ENCODE data around the gene CCNY.

Gene CCNY

DNA sequence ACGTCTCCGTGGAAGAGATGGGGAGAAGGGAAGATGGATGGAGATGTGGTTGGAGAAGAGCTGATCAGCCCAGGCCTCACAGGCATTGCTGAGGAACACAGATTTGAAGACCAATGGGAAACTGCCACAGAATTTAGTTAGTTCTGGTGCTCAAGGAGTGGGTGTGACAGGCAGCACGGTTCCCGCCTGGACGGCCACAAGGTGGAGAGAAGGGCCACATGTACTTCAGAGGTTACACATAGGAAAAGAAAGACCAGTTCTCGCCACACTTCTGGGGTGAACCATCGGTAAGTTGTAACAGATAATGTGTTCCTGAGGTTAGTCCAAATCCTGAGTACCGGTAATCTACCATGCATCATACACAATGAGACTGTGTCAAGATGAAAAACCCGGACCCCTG is 239.3 kb downstream of the CCNY start:
- TF ChIP-seq TCF12 (IDR thresholded peaks at IDR 0.05; ENCODE audit: low read depth) (no peak), EGR1 (IDR thresholded peaks at IDR 0.05) (no peak), CREB1 (IDR thresholded peaks at IDR 0.05; ENCODE audit: low read depth) (no peak), ZBTB7A (IDR thresholded peaks at IDR 0.05; ENCODE audit: low read depth) (no peak), CEBPB (IDR thresholded peaks at IDR 0.05) (no peak), REST (IDR thresholded peaks at IDR 0.05; ENCODE audit: low read depth) (no peak), RAD21 (IDR thresholded peaks at IDR 0.05; ENCODE audit: low read depth) (no peak), TAF1 (IDR thresholded peaks at IDR 0.05; ENCODE audit: low read depth) (no peak), NFIC (IDR thresholded peaks at IDR 0.05) (no peak), EP300 (IDR thresholded peaks at IDR 0.05; ENCODE audit: borderline replicate concordance) (no peak), TEAD4 (IDR thresholded peaks at IDR 0.05) (no peak), FOXM1 (IDR thresholded peaks at IDR 0.05; ENCODE audit: borderline replicate concordance, low read depth) (no peak), YY1 (IDR thresholded peaks at IDR 0.05; ENCODE audit: low read depth) (no peak)
- TF ChIP-seq, protein P1, sequence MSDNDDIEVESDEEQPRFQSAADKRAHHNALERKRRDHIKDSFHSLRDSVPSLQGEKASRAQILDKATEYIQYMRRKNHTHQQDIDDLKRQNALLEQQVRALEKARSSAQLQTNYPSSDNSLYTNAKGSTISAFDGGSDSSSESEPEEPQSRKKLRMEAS (IDR thresholded peaks at IDR 0.05), result no peak
- TF ChIP-seq, protein P2, sequence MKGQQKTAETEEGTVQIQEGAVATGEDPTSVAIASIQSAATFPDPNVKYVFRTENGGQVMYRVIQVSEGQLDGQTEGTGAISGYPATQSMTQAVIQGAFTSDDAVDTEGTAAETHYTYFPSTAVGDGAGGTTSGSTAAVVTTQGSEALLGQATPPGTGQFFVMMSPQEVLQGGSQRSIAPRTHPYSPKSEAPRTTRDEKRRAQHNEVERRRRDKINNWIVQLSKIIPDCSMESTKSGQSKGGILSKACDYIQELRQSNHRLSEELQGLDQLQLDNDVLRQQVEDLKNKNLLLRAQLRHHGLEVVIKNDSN (IDR thresholded peaks at IDR 0.05), result no peak

DNA sequence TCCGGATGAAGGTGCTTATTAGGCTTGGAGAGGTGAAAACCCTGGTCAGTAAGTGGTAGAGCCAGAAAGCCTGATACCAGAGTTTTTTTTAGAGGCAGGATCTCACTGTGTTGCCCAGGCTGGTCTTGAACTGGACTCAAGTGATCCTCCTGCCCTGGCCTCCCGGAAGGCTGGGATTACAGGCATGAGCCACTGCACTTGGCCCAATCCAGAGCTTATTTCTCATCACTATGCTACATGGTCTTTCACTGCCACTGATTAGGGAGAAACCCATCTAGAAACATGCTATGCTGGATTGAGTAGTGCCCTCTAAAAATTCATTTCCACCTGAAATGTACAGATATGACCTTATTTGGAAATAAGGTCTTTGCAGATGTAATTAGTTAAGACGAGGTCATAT is 240.4 kb downstream of the CCNY start:
- TF ChIP-seq CEBPB (IDR thresholded peaks at IDR 0.05) (no peak), NFIC (IDR thresholded peaks at IDR 0.05) (no peak), EGR1 (IDR thresholded peaks at IDR 0.05) (no peak), CREB1 (IDR thresholded peaks at IDR 0.05; ENCODE audit: low read depth) (no peak), REST (IDR thresholded peaks at IDR 0.05; ENCODE audit: low read depth) (no peak), TAF1 (IDR thresholded peaks at IDR 0.05; ENCODE audit: low read depth) (no peak), YY1 (IDR thresholded peaks at IDR 0.05; ENCODE audit: low read depth) (no peak), RAD21 (IDR thresholded peaks at IDR 0.05; ENCODE audit: low read depth) (no peak), EP300 (IDR thresholded peaks at IDR 0.05; ENCODE audit: borderline replicate concordance) (no peak), TCF12 (IDR thresholded peaks at IDR 0.05; ENCODE audit: low read depth) (no peak), ZBTB7A (IDR thresholded peaks at IDR 0.05; ENCODE audit: low read depth) (no peak), TEAD4 (IDR thresholded peaks at IDR 0.05) (no peak)
- TF ChIP-seq, protein P1 (IDR thresholded peaks at IDR 0.05), result no peak
- TF ChIP-seq, protein P2 (IDR thresholded peaks at IDR 0.05), result no peak

GRCh38 chr10:35577926-35578617 is 241.8 kb downstream of the CCNY start:
- TF ChIP-seq TEAD4 (IDR thresholded peaks at IDR 0.05) (no peak), EGR1 (IDR thresholded peaks at IDR 0.05) (no peak), ZBTB7A (IDR thresholded peaks at IDR 0.05; ENCODE audit: low read depth) (no peak), CEBPB (IDR thresholded peaks at IDR 0.05) (no peak), CREB1 (IDR thresholded peaks at IDR 0.05; ENCODE audit: low read depth) (no peak), RAD21 (IDR thresholded peaks at IDR 0.05; ENCODE audit: low read depth) (no peak), TCF12 (IDR thresholded peaks at IDR 0.05; ENCODE audit: low read depth) (no peak), TAF1 (IDR thresholded peaks at IDR 0.05; ENCODE audit: low read depth) (no peak), FOXM1 (IDR thresholded peaks at IDR 0.05; ENCODE audit: borderline replicate concordance, low read depth) (no peak), EP300 (IDR thresholded peaks at IDR 0.05; ENCODE audit: borderline replicate concordance) (no peak), NFIC (IDR thresholded peaks at IDR 0.05) (no peak)
- TF ChIP-seq, protein P2 (IDR thresholded peaks at IDR 0.05), result no peak
- TF ChIP-seq, protein P1 (IDR thresholded peaks at IDR 0.05), result no peak

DNA sequence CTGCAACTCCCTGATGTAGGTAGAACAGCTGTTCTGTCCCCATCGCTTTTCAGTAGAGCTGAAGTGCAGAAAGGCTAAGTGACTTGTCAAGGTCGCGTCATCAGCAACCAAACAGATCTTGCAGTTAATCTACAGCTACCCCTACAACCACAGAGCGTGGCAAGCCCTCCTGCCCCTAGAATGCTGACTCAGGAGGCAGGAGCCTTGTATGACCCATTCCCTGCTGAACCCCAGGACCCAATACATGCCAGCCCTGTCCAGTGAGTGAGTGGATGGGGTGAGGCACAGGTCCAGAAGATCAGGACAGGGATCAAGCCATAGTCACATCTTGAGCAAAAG is 242.3 kb downstream of the CCNY start:
- TF ChIP-seq REST (IDR thresholded peaks at IDR 0.05; ENCODE audit: low read depth) (no peak), FOXM1 (IDR thresholded peaks at IDR 0.05; ENCODE audit: borderline replicate concordance, low read depth) (no peak), TCF12 (IDR thresholded peaks at IDR 0.05; ENCODE audit: low read depth) (no peak), CREB1 (IDR thresholded peaks at IDR 0.05; ENCODE audit: low read depth) (no peak), EGR1 (IDR thresholded peaks at IDR 0.05) (no peak), NFIC (IDR thresholded peaks at IDR 0.05) (no peak), TEAD4 (IDR thresholded peaks at IDR 0.05) (no peak), YY1 (IDR thresholded peaks at IDR 0.05; ENCODE audit: low read depth) (no peak)
- TF ChIP-seq, protein P2 (IDR thresholded peaks at IDR 0.05), result no peak
- TF ChIP-seq, protein P1 (IDR thresholded peaks at IDR 0.05), result no peak

Measured in Ishikawa (cell line).